Measurements from ENCODE around the gene SPIN1. TPM values are rescaled to one million over a fixed set of nuclear protein-coding genes. Genes with fewer than 3 reads are reported as not detected.

SPIN1 gene
- total RNA-seq, 3 donors from 2014 or later, result 51.5 to 98.7 (median 67.7) TPM

DNA sequence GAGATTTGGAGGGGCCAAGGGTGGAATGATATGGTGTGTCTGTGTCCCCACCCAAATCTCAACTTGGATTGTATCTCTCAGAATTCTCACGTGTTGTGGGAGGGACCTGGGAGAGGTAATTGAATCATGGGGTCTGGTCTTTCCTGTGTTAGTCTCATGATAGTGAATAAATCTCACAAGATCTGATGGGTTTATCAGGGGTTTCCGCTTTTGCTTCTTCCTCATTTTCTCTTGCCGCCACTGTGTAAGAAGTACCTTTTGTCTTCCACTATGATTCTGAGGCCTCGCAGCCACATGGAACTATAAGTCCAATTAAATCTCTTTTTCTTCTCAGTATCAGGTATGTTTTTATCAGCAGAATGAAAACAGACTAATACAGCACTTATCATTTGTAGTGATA is 29.5 kb upstream of the SPIN1 start:
- Histone ChIP-seq H3K9me3 (peaks cover 7% of the 10 kb centered on the region), H3K4me1 (ENCODE audit: low read depth) (no peaks in the 10 kb centered on the region), H3K4me3 (no peak overlapping the region), H3K36me3 (ENCODE audit: low read depth) (no peaks in the 10 kb centered on the region)
- ATAC-seq, result no peak
- no peak for DNase-seq
- intact Hi-C loops (cut with DNase I, micrococcal nuclease), result no loop called here
- no peak for TF ChIP-seq CTCF (IDR thresholded peaks at IDR 0.05)

- no peak for ATAC-seq
- no peaks in the 10 kb centered on the region for H3K36me3 ChIP-seq (ENCODE audit: low read depth)
- no peak for DNase-seq
- H3K9me3 ChIP-seq, result no peaks in the 10 kb centered on the region
- no peak for TF ChIP-seq CTCF (IDR thresholded peaks at IDR 0.05)
- H3K4me1 ChIP-seq (ENCODE audit: low read depth), result no peaks in the 10 kb centered on the region
- H3K4me3 ChIP-seq, result no peak overlapping the region
- intact Hi-C loops (cut with DNase I, micrococcal nuclease), result no loop called here
Observed at GRCh38 chr9:88359974-88360373, 28.3 kb upstream of the SPIN1 start.

GRCh38 chr9:88362681-88363080 is 25.6 kb upstream of the SPIN1 start:
- ATAC-seq (no peak), DNase-seq (no peak)
- no peak for TF ChIP-seq CTCF (IDR thresholded peaks at IDR 0.05)
- no peaks in the 10 kb centered on the region for H3K36me3 ChIP-seq (ENCODE audit: low read depth)
- no peaks in the 10 kb centered on the region for H3K9me3 ChIP-seq
- H3K4me1 ChIP-seq (ENCODE audit: low read depth), result no peaks in the 10 kb centered on the region
- no peak overlapping the region for H3K4me3 ChIP-seq
- intact Hi-C loops (cut with DNase I, micrococcal nuclease), result no loop called here

DNA sequence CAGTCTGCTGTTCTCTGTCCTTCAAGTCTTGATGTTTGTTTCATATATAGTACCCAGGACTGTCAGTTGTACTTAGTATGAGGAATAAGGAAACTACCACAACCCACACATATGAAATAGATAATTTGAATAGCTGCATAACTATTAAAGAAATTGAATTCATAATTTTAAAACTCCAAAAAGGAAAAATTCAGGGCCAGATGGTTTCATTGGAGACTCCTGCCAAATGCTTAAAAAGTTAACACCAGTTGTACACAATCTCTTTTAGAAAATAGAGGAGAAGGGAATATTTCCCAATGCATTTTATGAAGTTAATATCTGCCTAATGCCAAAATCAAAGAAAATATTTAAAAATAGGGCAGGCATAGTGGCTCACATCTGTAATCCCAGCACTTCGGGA is 24.6 kb upstream of the SPIN1 start:
- Histone ChIP-seq H3K4me1 (ENCODE audit: low read depth) (no peaks in the 10 kb centered on the region), H3K9me3 (no peaks in the 10 kb centered on the region), H3K4me3 (no peak overlapping the region), H3K36me3 (ENCODE audit: low read depth) (no peaks in the 10 kb centered on the region)
- DNase-seq (no peak), ATAC-seq (no peak)
- intact Hi-C loops (cut with DNase I, micrococcal nuclease), result no loop called here
- TF ChIP-seq CTCF (IDR thresholded peaks at IDR 0.05), result no peak

DNA sequence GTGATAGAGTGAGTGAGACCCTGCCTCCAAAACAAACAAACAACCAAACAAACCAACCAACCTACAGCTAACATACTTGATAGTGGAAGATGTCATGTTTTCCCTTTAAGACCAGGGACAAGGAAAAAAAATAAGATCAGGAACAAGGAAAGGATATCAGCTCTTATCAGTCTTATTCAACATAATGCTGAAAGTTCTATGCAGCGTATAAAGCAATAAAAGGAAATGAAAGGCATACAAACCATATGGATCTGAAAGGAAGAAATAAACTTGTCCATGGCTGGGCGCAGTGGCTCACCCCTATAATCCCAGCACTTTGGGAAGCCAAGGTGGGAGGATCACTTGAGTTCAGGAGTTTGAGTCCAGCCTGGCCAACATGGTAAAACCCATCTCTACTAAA is 23.5 kb upstream of the SPIN1 start:
- DNase-seq, result peak in 1 of 3 donors; percentile 16
- peak; percentile 85 for ATAC-seq
- H3K9me3 ChIP-seq, result no peaks in the 10 kb centered on the region
- no peaks in the 10 kb centered on the region for H3K4me1 ChIP-seq (ENCODE audit: low read depth)
- H3K36me3 ChIP-seq (ENCODE audit: low read depth), result no peaks in the 10 kb centered on the region
- no peak overlapping the region for H3K4me3 ChIP-seq
- intact Hi-C loops (cut with DNase I, micrococcal nuclease), result no loop called here
- TF ChIP-seq CTCF (IDR thresholded peaks at IDR 0.05), result no peak

- intact Hi-C loops (cut with DNase I, micrococcal nuclease), result no loop called here
- no peak overlapping the region for H3K4me3 ChIP-seq
- no peaks in the 10 kb centered on the region for H3K9me3 ChIP-seq
- TF ChIP-seq CTCF (IDR thresholded peaks at IDR 0.05), result no peak
- ATAC-seq (no peak), DNase-seq (no peak)
- no peaks in the 10 kb centered on the region for H3K36me3 ChIP-seq (ENCODE audit: low read depth)
- no peaks in the 10 kb centered on the region for H3K4me1 ChIP-seq (ENCODE audit: low read depth)
Observed at GRCh38 chr9:88370346-88370745, 17.9 kb upstream of the SPIN1 start.

Measured in mucosa of descending colon (tissue), 3 donors.